ENCODE results near the gene HSD3B2. TPM values are rescaled to one million over a fixed set of nuclear protein-coding genes. Genes with fewer than 3 reads are reported as not detected.

Gene HSD3B2
- total RNA-seq, 1 experiment from 2014 or later = 1.0 TPM

DNA sequence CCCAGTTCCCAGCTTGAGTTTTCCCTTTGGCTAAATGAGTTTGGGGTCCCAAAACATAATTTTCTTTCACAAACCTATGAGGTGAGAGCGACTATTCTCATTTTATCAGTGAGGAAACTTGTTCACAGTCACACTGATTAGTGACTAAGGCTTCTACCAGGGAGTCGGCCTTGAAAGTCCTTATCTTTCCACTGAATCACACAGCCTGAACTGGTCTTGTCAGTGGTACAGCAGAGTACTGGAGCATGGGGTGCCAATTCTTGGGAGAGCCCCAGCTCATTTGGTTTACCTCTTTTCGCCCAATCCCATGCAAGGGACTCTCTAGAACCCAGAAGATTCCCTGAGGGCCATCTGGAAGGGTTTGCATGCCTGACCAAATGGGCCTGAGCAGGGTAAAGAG, 16.9 kb downstream of the HSD3B2 start:
- POLR2A ChIA-PET = no interaction called here
- CTCF ChIA-PET = no interaction called here
- Mint-ChIP-seq H3K36me3 (no peaks in the 10 kb centered on the region), H3K27me3 (ENCODE audit: low read depth) (no peaks in the 10 kb centered on the region), H3K9me3 (no peaks in the 10 kb centered on the region), H3K4me3 (no peak overlapping the region), H3K27ac (no peak overlapping the region), H3K4me1 (peaks cover 13% of the 10 kb centered on the region)
- TF ChIP-seq IRF2 (CRISPR knock-in tag; IDR thresholded peaks at IDR 0.05; ENCODE audit: borderline replicate concordance, low read depth) (no peak), TEAD4 (CRISPR knock-in tag; IDR thresholded peaks at IDR 0.05) (no peak), ZNF416 (CRISPR knock-in tag; IDR thresholded peaks at IDR 0.05) (no peak), ATF1 (CRISPR knock-in tag; IDR thresholded peaks at IDR 0.05) (no peak), CREM (CRISPR knock-in tag; IDR thresholded peaks at IDR 0.05) (no peak), RORB (CRISPR knock-in tag; IDR thresholded peaks at IDR 0.05) (no peak), CBFB (CRISPR knock-in tag; IDR thresholded peaks at IDR 0.05; ENCODE audit: low read depth) (no peak), TP53 (CRISPR knock-in tag; IDR thresholded peaks at IDR 0.05) (no peak), SOX15 (CRISPR knock-in tag; IDR thresholded peaks at IDR 0.05) (no peak)
- TF ChIP-seq, protein P1, sequence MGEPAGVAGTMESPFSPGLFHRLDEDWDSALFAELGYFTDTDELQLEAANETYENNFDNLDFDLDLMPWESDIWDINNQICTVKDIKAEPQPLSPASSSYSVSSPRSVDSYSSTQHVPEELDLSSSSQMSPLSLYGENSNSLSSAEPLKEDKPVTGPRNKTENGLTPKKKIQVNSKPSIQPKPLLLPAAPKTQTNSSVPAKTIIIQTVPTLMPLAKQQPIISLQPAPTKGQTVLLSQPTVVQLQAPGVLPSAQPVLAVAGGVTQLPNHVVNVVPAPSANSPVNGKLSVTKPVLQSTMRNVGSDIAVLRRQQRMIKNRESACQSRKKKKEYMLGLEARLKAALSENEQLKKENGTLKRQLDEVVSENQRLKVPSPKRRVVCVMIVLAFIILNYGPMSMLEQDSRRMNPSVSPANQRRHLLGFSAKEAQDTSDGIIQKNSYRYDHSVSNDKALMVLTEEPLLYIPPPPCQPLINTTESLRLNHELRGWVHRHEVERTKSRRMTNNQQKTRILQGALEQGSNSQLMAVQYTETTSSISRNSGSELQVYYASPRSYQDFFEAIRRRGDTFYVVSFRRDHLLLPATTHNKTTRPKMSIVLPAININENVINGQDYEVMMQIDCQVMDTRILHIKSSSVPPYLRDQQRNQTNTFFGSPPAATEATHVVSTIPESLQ (CRISPR knock-in tag; IDR thresholded peaks at IDR 0.05) = no peak
- TF ChIP-seq, protein P2, sequence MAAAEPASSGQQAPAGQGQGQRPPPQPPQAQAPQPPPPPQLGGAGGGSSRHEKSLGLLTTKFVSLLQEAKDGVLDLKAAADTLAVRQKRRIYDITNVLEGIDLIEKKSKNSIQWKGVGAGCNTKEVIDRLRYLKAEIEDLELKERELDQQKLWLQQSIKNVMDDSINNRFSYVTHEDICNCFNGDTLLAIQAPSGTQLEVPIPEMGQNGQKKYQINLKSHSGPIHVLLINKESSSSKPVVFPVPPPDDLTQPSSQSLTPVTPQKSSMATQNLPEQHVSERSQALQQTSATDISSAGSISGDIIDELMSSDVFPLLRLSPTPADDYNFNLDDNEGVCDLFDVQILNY (CRISPR knock-in tag; IDR thresholded peaks at IDR 0.05) = no peak
- TF ChIP-seq, protein P3, sequence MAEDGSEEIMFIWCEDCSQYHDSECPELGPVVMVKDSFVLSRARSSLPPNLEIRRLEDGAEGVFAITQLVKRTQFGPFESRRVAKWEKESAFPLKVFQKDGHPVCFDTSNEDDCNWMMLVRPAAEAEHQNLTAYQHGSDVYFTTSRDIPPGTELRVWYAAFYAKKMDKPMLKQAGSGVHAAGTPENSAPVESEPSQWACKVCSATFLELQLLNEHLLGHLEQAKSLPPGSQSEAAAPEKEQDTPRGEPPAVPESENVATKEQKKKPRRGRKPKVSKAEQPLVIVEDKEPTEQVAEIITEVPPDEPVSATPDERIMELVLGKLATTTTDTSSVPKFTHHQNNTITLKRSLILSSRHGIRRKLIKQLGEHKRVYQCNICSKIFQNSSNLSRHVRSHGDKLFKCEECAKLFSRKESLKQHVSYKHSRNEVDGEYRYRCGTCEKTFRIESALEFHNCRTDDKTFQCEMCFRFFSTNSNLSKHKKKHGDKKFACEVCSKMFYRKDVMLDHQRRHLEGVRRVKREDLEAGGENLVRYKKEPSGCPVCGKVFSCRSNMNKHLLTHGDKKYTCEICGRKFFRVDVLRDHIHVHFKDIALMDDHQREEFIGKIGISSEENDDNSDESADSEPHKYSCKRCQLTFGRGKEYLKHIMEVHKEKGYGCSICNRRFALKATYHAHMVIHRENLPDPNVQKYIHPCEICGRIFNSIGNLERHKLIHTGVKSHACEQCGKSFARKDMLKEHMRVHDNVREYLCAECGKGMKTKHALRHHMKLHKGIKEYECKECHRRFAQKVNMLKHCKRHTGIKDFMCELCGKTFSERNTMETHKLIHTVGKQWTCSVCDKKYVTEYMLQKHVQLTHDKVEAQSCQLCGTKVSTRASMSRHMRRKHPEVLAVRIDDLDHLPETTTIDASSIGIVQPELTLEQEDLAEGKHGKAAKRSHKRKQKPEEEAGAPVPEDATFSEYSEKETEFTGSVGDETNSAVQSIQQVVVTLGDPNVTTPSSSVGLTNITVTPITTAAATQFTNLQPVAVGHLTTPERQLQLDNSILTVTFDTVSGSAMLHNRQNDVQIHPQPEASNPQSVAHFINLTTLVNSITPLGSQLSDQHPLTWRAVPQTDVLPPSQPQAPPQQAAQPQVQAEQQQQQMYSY (CRISPR knock-in tag; IDR thresholded peaks at IDR 0.05) = no peak
- TF ChIP-seq, protein P4, sequence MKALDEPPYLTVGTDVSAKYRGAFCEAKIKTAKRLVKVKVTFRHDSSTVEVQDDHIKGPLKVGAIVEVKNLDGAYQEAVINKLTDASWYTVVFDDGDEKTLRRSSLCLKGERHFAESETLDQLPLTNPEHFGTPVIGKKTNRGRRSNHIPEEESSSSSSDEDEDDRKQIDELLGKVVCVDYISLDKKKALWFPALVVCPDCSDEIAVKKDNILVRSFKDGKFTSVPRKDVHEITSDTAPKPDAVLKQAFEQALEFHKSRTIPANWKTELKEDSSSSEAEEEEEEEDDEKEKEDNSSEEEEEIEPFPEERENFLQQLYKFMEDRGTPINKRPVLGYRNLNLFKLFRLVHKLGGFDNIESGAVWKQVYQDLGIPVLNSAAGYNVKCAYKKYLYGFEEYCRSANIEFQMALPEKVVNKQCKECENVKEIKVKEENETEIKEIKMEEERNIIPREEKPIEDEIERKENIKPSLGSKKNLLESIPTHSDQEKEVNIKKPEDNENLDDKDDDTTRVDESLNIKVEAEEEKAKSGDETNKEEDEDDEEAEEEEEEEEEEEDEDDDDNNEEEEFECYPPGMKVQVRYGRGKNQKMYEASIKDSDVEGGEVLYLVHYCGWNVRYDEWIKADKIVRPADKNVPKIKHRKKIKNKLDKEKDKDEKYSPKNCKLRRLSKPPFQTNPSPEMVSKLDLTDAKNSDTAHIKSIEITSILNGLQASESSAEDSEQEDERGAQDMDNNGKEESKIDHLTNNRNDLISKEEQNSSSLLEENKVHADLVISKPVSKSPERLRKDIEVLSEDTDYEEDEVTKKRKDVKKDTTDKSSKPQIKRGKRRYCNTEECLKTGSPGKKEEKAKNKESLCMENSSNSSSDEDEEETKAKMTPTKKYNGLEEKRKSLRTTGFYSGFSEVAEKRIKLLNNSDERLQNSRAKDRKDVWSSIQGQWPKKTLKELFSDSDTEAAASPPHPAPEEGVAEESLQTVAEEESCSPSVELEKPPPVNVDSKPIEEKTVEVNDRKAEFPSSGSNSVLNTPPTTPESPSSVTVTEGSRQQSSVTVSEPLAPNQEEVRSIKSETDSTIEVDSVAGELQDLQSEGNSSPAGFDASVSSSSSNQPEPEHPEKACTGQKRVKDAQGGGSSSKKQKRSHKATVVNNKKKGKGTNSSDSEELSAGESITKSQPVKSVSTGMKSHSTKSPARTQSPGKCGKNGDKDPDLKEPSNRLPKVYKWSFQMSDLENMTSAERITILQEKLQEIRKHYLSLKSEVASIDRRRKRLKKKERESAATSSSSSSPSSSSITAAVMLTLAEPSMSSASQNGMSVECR (CRISPR knock-in tag; IDR thresholded peaks at IDR 0.05; ENCODE audit: borderline replicate concordance) = no peak
- no peak for ATAC-seq
- DNase-seq (ENCODE audit: low spot score) = no peak

DNA sequence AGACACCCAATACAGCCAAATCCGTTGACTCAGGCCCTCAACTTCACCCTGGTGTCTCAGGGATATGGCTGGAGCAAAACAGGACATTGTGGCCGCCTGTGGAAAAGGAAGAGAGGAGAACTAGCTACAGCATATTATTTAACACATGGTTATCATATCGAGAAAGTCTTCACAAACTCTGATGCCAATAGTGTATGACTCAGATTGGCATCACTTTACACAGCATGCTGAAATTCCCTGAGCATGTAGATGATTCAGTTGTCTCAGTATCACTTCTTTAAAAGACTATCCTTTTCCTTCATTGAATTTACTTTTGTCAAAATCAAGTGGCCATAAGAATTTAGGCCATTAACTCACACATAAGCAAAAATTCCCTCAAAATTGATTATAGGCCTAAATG, 20.1 kb downstream of the HSD3B2 start:
- no peak for DNase-seq (ENCODE audit: low spot score)
- ATAC-seq = no peak
- Mint-ChIP-seq H3K4me1 (peaks cover 13% of the 10 kb centered on the region), H3K4me3 (no peak overlapping the region), H3K9me3 (no peaks in the 10 kb centered on the region), H3K27ac (no peak overlapping the region), H3K36me3 (no peaks in the 10 kb centered on the region), H3K27me3 (ENCODE audit: low read depth) (no peaks in the 10 kb centered on the region)
- ChIA-PET POLR2A (no interaction called here), CTCF (no interaction called here)
- no peak for TF ChIP-seq TEAD4 (CRISPR knock-in tag; IDR thresholded peaks at IDR 0.05)
- TF ChIP-seq MAX (CRISPR knock-in tag; IDR thresholded peaks at IDR 0.05) = no peak
- TF ChIP-seq, protein P5, sequence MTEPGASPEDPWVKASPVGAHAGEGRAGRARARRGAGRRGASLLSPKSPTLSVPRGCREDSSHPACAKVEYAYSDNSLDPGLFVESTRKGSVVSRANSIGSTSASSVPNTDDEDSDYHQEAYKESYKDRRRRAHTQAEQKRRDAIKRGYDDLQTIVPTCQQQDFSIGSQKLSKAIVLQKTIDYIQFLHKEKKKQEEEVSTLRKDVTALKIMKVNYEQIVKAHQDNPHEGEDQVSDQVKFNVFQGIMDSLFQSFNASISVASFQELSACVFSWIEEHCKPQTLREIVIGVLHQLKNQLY (CRISPR knock-in tag; IDR thresholded peaks at IDR 0.05) = no peak
- TF ChIP-seq ZBTB43 (CRISPR knock-in tag; IDR thresholded peaks at IDR 0.05) = no peak
- TF ChIP-seq TP53 (CRISPR knock-in tag; IDR thresholded peaks at IDR 0.05) = no peak
- TF ChIP-seq RELA (CRISPR knock-in tag; IDR thresholded peaks at IDR 0.05; ENCODE audit: borderline replicate concordance) = no peak
- TF ChIP-seq PRRX2 (CRISPR knock-in tag; IDR thresholded peaks at IDR 0.05) = no peak
- TF ChIP-seq, protein P6, sequence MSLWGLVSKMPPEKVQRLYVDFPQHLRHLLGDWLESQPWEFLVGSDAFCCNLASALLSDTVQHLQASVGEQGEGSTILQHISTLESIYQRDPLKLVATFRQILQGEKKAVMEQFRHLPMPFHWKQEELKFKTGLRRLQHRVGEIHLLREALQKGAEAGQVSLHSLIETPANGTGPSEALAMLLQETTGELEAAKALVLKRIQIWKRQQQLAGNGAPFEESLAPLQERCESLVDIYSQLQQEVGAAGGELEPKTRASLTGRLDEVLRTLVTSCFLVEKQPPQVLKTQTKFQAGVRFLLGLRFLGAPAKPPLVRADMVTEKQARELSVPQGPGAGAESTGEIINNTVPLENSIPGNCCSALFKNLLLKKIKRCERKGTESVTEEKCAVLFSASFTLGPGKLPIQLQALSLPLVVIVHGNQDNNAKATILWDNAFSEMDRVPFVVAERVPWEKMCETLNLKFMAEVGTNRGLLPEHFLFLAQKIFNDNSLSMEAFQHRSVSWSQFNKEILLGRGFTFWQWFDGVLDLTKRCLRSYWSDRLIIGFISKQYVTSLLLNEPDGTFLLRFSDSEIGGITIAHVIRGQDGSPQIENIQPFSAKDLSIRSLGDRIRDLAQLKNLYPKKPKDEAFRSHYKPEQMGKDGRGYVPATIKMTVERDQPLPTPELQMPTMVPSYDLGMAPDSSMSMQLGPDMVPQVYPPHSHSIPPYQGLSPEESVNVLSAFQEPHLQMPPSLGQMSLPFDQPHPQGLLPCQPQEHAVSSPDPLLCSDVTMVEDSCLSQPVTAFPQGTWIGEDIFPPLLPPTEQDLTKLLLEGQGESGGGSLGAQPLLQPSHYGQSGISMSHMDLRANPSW (CRISPR knock-in tag; conservative IDR thresholded peaks at IDR 0.05; ENCODE audit: low read depth) = no peak

All from WTC11 (cell line).